HFFc6 (cell line): ENCODE measurements around the gene RXFP2. TPM values are rescaled to one million over a fixed set of nuclear protein-coding genes. Genes with fewer than 3 reads are reported as not detected.
A peak's percentile ranks its signal among the peaks of the same experiment; 100 is the strongest.

Experiments used
- DNase-seq: peaks from one replicate; pipeline ENCODE4 v3.0.0-alpha.2; 2018
- H3K27ac Mint-ChIP-seq: 2 replicates; pipeline ENCODE4 v1.8.0; 2020; ENCODE audit warnings: mild to moderate bottlenecking, mixed read lengths
- H3K27me3 Mint-ChIP-seq: 2 replicates; pipeline ENCODE4 v1.8.0; 2021; ENCODE audit warnings: mild to moderate bottlenecking, moderate library complexity, mixed read lengths; ENCODE audit not compliant: insufficient read depth
- H3K36me3 Mint-ChIP-seq: 2 replicates; pipeline ENCODE4 v1.8.0; 2021; ENCODE audit warnings: low read depth, mixed read lengths
- H3K4me1 Mint-ChIP-seq: 2 replicates; pipeline ENCODE4 v1.8.0; 2020; ENCODE audit warnings: low read depth, mixed read lengths
- H3K4me3 Mint-ChIP-seq: 2 replicates; pipeline ENCODE4 v1.8.0; 2020; ENCODE audit warnings: mild to moderate bottlenecking, moderate library complexity, mixed read lengths
- H3K9me3 Mint-ChIP-seq: 2 replicates; pipeline ENCODE4 v1.8.0; 2020; ENCODE audit warnings: mild to moderate bottlenecking, mixed read lengths
- CTCF ChIP-seq: fragments of 200-600 bp; sonication (generic); IDR thresholded peaks from 2 replicates; pipeline ENCODE4 v1.5.0; 2021; ENCODE audit warnings: antibody characterized with exemption, mild to moderate bottlenecking
- long read RNA-seq: library from polyadenylated mRNA; unstranded; transcript quantifications from one replicate; pipeline ENCODE4 v2.0.0, GENCODE V29; 2019
- total RNA-seq, 6 experiments: library from RNA; stranded (reverse); fragmentation: NEBNext Ultra II Directional; extraction: Animal tissue kit (Norgen Biotek cat#: 25700); gene quantifications; 2 replicates in 1 of 6; 3 replicates in 5 of 6; pipeline ENCODE4 v1.2.3, GENCODE V29; 2021

The RXFP2 gene
- not detected for total RNA-seq
- long read RNA-seq: 0 reads

GRCh38 chr13:31739226-31739625 lies at the start of gene RXFP2:
Gene RXFP2, plus strand, starts transcription at chr13:31739526. Its CDS starts 87 bp downstream, at chr13:31739613.
- no peak for TF ChIP-seq CTCF
- no peak for DNase-seq
- no peak within 1 kb of the TSS for H3K27ac Mint-ChIP-seq
- no peak within 1 kb of the TSS for H3K4me3 Mint-ChIP-seq
- H3K36me3 Mint-ChIP-seq: no peaks in the 10 kb centered on the region
- peaks cover 6% of the 10 kb centered on the region for H3K4me1 Mint-ChIP-seq
- H3K27me3 Mint-ChIP-seq: no peaks in the 10 kb centered on the region
- H3K9me3 Mint-ChIP-seq: no peaks in the 10 kb centered on the region

GRCh38 chr13:31697290-31697689 lies 42.0 kb upstream of the RXFP2 start:
- no peak overlapping the region for H3K4me3 Mint-ChIP-seq
- no peaks in the 10 kb centered on the region for H3K9me3 Mint-ChIP-seq
- no peak for DNase-seq

GRCh38 chr13:31699650-31700049 lies 39.7 kb upstream of the RXFP2 start:
- Mint-ChIP-seq H3K4me1 (peaks cover 8% of the 10 kb centered on the region), H3K9me3 (no peaks in the 10 kb centered on the region), H3K27me3 (peaks cover 14% of the 10 kb centered on the region), H3K4me3 (no peak overlapping the region), H3K36me3 (no peaks in the 10 kb centered on the region; the same call in 1 of the 2 replicates), H3K27ac (no peak overlapping the region)
- peak; percentile 11; the same call in 1 of the 2 replicates for TF ChIP-seq CTCF
- no peak for DNase-seq

More at GRCh38 chr13:31697290-31697689, 42.0 kb upstream of the RXFP2 start:
- no peak for TF ChIP-seq CTCF
- H3K27me3 Mint-ChIP-seq: peaks cover 7% of the 10 kb centered on the region
- H3K4me1 Mint-ChIP-seq: peaks cover 8% of the 10 kb centered on the region
- H3K36me3 Mint-ChIP-seq: no peaks in the 10 kb centered on the region; the same call in 1 of the 2 replicates
- H3K27ac Mint-ChIP-seq: no peak overlapping the region

- DNase-seq: no peak
- H3K9me3 Mint-ChIP-seq: no peaks in the 10 kb centered on the region
- no peak overlapping the region for H3K27ac Mint-ChIP-seq
- H3K4me1 Mint-ChIP-seq: no peaks in the 10 kb centered on the region
- TF ChIP-seq CTCF: no peak
- H3K4me3 Mint-ChIP-seq: no peak overlapping the region
- H3K36me3 Mint-ChIP-seq: no peaks in the 10 kb centered on the region; the same call in 1 of the 2 replicates
- H3K27me3 Mint-ChIP-seq: peaks cover 20% of the 10 kb centered on the region
Measured at GRCh38 chr13:31703780-31704179, 35.5 kb upstream of the RXFP2 start.

DNA sequence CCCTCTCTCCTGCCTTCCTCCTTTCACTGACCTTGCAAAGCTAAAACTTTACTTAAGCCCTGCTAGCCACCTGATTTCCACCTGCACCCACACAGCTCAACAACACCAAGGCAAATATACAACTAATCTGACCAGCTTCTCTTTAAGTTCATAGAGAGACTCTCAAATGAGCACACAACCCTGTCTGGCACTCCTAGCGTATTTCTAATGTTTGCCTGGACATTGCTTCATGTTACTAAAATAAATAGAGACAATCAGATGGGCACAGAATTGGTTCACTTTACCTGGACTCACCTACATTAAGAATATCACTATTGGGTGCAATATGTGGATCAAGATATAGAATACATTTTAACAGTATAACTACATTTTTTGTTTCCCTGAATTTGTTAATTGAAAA lies 33.2 kb upstream of the RXFP2 start:
- TF ChIP-seq CTCF: no peak
- H3K4me3 Mint-ChIP-seq: no peak overlapping the region
- no peaks in the 10 kb centered on the region for H3K4me1 Mint-ChIP-seq
- no peaks in the 10 kb centered on the region for H3K9me3 Mint-ChIP-seq
- no peak for DNase-seq
- no peaks in the 10 kb centered on the region; the same call in 1 of the 2 replicates for H3K36me3 Mint-ChIP-seq
- no peak overlapping the region for H3K27ac Mint-ChIP-seq
- H3K27me3 Mint-ChIP-seq: peaks cover 20% of the 10 kb centered on the region

GRCh38 chr13:31717583-31717982 lies 21.7 kb upstream of the RXFP2 start:
- H3K9me3 Mint-ChIP-seq: no peaks in the 10 kb centered on the region
- H3K27me3 Mint-ChIP-seq: peaks cover 9% of the 10 kb centered on the region
- no peaks in the 10 kb centered on the region for H3K4me1 Mint-ChIP-seq
- no peak overlapping the region for H3K27ac Mint-ChIP-seq
- no peaks in the 10 kb centered on the region for H3K36me3 Mint-ChIP-seq
- TF ChIP-seq CTCF: no peak
- no peak for DNase-seq
- H3K4me3 Mint-ChIP-seq: no peak overlapping the region
